ENCODE data around the gene SLC25A48. TPM values are rescaled to one million over a fixed set of nuclear protein-coding genes. Genes with fewer than 3 reads are reported as not detected.
"Not testable (repeated sequence)": the region's sequence is repeated elsewhere in the genome, so short reads cannot be mapped to it uniquely, and the experiment has no call there.

Gene SLC25A48
- polyA plus RNA-seq, 1 donor (not counting 4 experiments of a cell fraction or from before 2014, with no cell fraction given) = not detected

DNA sequence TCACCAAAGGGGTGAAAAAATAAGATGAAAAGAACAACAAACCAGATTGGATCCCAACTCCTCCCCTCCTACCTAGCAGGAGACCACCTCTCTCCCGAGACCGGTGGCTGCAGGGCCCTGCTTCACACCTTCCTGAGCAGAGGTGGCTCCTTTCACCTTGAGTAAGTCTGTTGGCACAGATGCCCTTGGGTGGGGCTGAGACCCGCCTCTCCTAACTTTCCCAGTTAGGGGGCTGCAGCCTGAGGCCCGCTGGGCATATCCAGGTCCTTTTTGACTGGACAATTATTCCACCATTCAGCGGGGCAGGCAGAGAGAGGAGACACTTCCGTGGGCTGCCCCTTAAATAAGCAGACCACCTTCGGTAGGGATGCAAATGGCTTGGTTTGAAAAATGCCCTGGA lies 1.3 kb downstream of the SLC25A48 start:
- no peaks in the 10 kb centered on the region for H3K79me2 ChIP-seq (ENCODE audit: control insufficient read depth, insufficient read depth, low read length)
- no peak overlapping the region for H3K4me3 ChIP-seq (ENCODE audit: control insufficient read depth in 2 of 3, extremely low read depth in 1 of 3, insufficient read depth in 2 of 3, low read depth in 1 of 3, low read length in 3 of 3)
- H3K9me1 ChIP-seq (ENCODE audit: control insufficient read depth, extremely low read depth, insufficient read depth, low read length) = no peaks in the 10 kb centered on the region
- no peak for TF ChIP-seq EZH2 (IDR thresholded peaks at IDR 0.05; ENCODE audit: low read length)
- H3K9ac ChIP-seq (ENCODE audit: control insufficient read depth, extremely low read depth, insufficient read depth, low read length) = no peak overlapping the region
- H3K27me3 ChIP-seq (ENCODE audit: control insufficient read depth, extremely low read depth, insufficient read depth, low read length) = peaks cover 31% of the 10 kb centered on the region
- H3K36me3 ChIP-seq (ENCODE audit: control insufficient read depth in 2 of 2, extremely low read depth in 1 of 2, insufficient read depth in 2 of 2, low read length in 2 of 2) = no peaks in the 10 kb centered on the region
- peaks cover 8% of the 10 kb centered on the region for H3K4me1 ChIP-seq (ENCODE audit: control insufficient read depth, extremely low read depth, insufficient read depth, low read length)
- FAIRE-seq (no peak), DNase-seq (ENCODE audit: low read depth, low spot score) (no peak)
- H3K4me2 ChIP-seq (ENCODE audit: control insufficient read depth, extremely low read depth, insufficient read depth, low read depth, low read length) = no peak overlapping the region
- no peaks in the 10 kb centered on the region for H3K9me3 ChIP-seq (ENCODE audit: control insufficient read depth, low read depth, low read length)
- H2AFZ ChIP-seq (ENCODE audit: control insufficient read depth, low read length) = no peak overlapping the region
- dilution Hi-C loops (cut with MboI; ENCODE audit: extremely low pct_ligation_motif_present, low sequenced_read_pairs) = loop anchor here (10.0 to 25.0 kb wide), 3 partner anchors 111 to 373 kb away; partner anchors contain the start of gene TIFAB
- no peak overlapping the region for H3K27ac ChIP-seq (ENCODE audit: control insufficient read depth, insufficient read depth, low read length)
- H4K20me1 ChIP-seq (ENCODE audit: control insufficient read depth, extremely low read depth, insufficient read depth, low read length) = no peaks in the 10 kb centered on the region

DNA sequence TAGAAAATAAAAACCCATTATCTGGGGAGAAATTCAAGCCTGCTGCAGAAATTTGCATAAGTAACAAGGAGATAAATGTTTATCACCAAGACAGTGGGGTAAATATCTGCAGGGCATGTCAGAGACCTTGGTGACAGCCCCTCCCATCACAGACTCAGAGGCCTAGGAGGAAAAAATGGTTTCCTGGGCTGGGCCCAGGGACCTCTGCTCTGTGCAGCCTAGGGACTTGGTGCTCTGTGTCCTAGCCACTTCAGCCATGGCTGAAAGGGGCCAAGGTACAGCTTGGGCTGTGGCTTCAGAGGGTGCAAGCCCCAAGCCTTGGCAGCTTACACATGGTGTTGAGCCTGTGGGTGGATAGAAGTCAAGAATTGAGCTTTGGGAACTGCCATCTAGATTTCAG lies 3.9 kb downstream of the SLC25A48 start:
- H3K79me2 ChIP-seq (ENCODE audit: control insufficient read depth, insufficient read depth, low read length); H3K36me3 ChIP-seq (ENCODE audit: control insufficient read depth in 2 of 2, extremely low read depth in 1 of 2, insufficient read depth in 2 of 2, low read length in 2 of 2); FAIRE-seq; H4K20me1 ChIP-seq (ENCODE audit: control insufficient read depth, extremely low read depth, insufficient read depth, low read length); H3K4me2 ChIP-seq (ENCODE audit: control insufficient read depth, extremely low read depth, insufficient read depth, low read depth, low read length); H3K9me1 ChIP-seq (ENCODE audit: control insufficient read depth, extremely low read depth, insufficient read depth, low read length); H3K27ac ChIP-seq (ENCODE audit: control insufficient read depth, insufficient read depth, low read length); DNase-seq (ENCODE audit: low read depth, low spot score); H2AFZ ChIP-seq (ENCODE audit: control insufficient read depth, low read length); H3K9me3 ChIP-seq (ENCODE audit: control insufficient read depth, low read depth, low read length); H3K9ac ChIP-seq (ENCODE audit: control insufficient read depth, extremely low read depth, insufficient read depth, low read length); H3K4me3 ChIP-seq (ENCODE audit: control insufficient read depth in 2 of 3, extremely low read depth in 1 of 3, insufficient read depth in 2 of 3, low read depth in 1 of 3, low read length in 3 of 3); H3K4me1 ChIP-seq (ENCODE audit: control insufficient read depth, extremely low read depth, insufficient read depth, low read length): not testable (repeated sequence)
- H3K27me3 ChIP-seq (ENCODE audit: control insufficient read depth, extremely low read depth, insufficient read depth, low read length) = peaks cover 31% of the 10 kb centered on the region
- dilution Hi-C loops (cut with MboI; ENCODE audit: extremely low pct_ligation_motif_present, low sequenced_read_pairs) = loop anchor here (10.0 to 25.0 kb wide), 3 partner anchors 114 to 376 kb away; partner anchors contain the start of gene TIFAB

- no peak overlapping the region for H3K4me3 ChIP-seq (ENCODE audit: control insufficient read depth in 2 of 3, extremely low read depth in 1 of 3, insufficient read depth in 2 of 3, low read depth in 1 of 3, low read length in 3 of 3)
- no peak overlapping the region for H2AFZ ChIP-seq (ENCODE audit: control insufficient read depth, low read length)
- DNase-seq (ENCODE audit: low read depth, low spot score) (no peak), FAIRE-seq (no peak)
- no peaks in the 10 kb centered on the region for H4K20me1 ChIP-seq (ENCODE audit: control insufficient read depth, extremely low read depth, insufficient read depth, low read length)
- H3K9ac ChIP-seq (ENCODE audit: control insufficient read depth, extremely low read depth, insufficient read depth, low read length) = no peak overlapping the region
- peaks cover 24% of the 10 kb centered on the region for H3K27me3 ChIP-seq (ENCODE audit: control insufficient read depth, extremely low read depth, insufficient read depth, low read length)
- no peak overlapping the region for H3K4me2 ChIP-seq (ENCODE audit: control insufficient read depth, extremely low read depth, insufficient read depth, low read depth, low read length)
- H3K9me3 ChIP-seq (ENCODE audit: control insufficient read depth, low read depth, low read length) = no peaks in the 10 kb centered on the region
- no peak for TF ChIP-seq EZH2 (IDR thresholded peaks at IDR 0.05; ENCODE audit: low read length)
- TF ChIP-seq, protein P1, sequence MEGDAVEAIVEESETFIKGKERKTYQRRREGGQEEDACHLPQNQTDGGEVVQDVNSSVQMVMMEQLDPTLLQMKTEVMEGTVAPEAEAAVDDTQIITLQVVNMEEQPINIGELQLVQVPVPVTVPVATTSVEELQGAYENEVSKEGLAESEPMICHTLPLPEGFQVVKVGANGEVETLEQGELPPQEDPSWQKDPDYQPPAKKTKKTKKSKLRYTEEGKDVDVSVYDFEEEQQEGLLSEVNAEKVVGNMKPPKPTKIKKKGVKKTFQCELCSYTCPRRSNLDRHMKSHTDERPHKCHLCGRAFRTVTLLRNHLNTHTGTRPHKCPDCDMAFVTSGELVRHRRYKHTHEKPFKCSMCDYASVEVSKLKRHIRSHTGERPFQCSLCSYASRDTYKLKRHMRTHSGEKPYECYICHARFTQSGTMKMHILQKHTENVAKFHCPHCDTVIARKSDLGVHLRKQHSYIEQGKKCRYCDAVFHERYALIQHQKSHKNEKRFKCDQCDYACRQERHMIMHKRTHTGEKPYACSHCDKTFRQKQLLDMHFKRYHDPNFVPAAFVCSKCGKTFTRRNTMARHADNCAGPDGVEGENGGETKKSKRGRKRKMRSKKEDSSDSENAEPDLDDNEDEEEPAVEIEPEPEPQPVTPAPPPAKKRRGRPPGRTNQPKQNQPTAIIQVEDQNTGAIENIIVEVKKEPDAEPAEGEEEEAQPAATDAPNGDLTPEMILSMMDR (optimal IDR thresholded peaks at IDR 0.05 in 1 of 3, IDR thresholded peaks at IDR 0.05 in 1 of 3, conservative IDR thresholded peaks at IDR 0.05 in 1 of 3; ENCODE audit: extremely low read depth in 1 of 3, insufficient read depth in 2 of 3, low read length in 3 of 3) = no peak
- H3K9me1 ChIP-seq (ENCODE audit: control insufficient read depth, extremely low read depth, insufficient read depth, low read length) = no peaks in the 10 kb centered on the region
- H3K36me3 ChIP-seq (ENCODE audit: control insufficient read depth in 2 of 2, extremely low read depth in 1 of 2, insufficient read depth in 2 of 2, low read length in 2 of 2) = no peaks in the 10 kb centered on the region
- dilution Hi-C loops (cut with MboI; ENCODE audit: extremely low pct_ligation_motif_present, low sequenced_read_pairs) = loop anchor here (10.0 to 25.0 kb wide), 3 partner anchors 115 to 377 kb away; partner anchors contain the start of gene TIFAB
- no peak overlapping the region for H3K27ac ChIP-seq (ENCODE audit: control insufficient read depth, insufficient read depth, low read length)
- no peaks in the 10 kb centered on the region for H3K79me2 ChIP-seq (ENCODE audit: control insufficient read depth, insufficient read depth, low read length)
- H3K4me1 ChIP-seq (ENCODE audit: control insufficient read depth, extremely low read depth, insufficient read depth, low read length) = peaks cover 13% of the 10 kb centered on the region
These were observed 5.1 kb downstream of the SLC25A48 start for GRCh38 chr5:135839566-135839965.

All from keratinocyte (primary cell).